CD4-positive, alpha-beta T cell treated with Interleukin-15 for 1 hour (primary cell): ENCODE data around the gene CRIM1.

Experiments used
- DNase-seq: peaks from one replicate; pipeline ENCODE4 v3.0.0-alpha.2; 2020

The CRIM1 gene

DNA sequence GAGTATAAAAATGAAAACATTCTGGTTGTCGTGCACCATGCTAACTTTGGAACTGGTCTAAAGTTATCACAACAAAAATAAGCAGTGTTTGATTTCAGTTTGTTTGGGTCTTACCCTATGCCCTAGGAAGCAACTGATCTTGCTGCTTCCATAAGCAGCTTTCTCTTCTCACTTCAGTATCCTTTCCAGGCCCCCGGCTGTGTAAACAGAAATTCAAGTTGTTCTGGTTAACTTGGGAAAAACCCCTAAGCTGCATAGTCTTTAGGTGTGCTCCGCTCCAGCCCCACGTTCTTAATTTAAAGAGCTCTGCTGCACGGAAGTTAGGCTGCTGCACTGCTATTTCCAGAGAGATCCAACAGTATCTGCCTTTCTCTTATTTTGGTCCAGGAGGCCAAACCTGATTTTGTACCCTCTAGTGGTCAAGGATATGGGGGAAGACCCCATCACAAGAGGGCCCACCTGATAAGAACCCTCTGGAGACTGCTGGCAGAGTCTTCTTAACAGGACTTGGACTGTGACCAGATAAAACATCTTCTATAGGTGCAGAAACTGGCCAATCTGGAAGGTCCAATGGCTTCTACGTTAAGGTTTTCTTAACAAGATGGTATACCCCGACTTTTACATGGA, 173.3 kb downstream of the CRIM1 start:
- DNase-seq = no peak

DNA sequence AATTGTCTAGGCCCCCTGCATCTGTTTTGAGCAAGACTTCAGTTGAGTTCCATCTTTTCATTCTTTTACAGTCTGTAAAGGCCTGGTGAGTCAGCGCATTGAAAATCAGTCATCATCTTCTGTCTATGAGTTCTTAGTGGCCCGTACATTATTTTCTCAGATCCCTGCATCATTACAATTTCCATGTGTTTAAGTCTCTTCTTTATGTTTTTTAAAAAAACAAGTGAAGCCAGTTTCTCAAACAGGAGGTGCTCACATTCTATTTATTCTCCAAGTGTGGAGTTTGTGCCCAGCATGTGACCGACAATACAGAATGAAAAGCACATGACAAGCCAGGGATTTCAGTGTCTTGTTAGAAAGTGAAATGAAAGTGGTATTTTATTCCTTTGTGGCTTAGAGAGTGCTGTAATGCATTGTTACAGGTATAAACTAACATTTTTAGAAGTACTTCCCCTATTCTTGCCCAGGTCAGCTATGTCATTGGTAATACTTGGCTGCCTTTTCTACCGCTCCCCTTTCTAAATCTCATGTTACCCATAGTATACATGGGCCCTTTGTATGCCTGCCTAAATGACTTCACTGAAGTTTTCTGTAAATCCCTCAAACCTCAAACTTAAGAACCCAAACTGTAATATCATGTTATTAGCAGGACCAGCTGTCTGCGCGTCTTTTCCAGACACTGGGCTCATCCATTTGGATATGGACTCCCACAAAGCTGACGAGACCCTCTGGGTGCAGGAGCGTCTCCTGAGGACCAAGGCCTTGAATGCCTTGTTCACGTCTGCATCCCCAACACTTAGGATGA, 174.8 kb downstream of the CRIM1 start:
- DNase-seq = no peak

DNA sequence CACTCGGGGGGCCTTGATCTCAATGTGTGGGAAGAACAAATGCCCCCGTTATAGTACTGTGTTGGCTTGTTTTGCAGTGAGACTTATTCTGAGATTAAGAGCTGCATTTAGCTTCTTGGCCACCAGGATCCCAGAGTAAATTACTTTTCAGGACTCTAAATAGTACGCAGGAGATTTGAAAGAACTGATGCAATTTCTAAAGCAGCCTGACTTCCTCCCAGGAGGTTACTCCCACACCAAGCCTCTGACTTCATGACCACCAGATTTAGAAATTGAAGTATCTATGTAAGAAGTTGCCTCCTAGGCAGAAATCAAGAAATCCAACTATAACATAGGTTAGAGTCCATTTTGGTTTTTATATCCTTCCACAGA, 175.4 kb downstream of the CRIM1 start:
- no peak for DNase-seq

DNA sequence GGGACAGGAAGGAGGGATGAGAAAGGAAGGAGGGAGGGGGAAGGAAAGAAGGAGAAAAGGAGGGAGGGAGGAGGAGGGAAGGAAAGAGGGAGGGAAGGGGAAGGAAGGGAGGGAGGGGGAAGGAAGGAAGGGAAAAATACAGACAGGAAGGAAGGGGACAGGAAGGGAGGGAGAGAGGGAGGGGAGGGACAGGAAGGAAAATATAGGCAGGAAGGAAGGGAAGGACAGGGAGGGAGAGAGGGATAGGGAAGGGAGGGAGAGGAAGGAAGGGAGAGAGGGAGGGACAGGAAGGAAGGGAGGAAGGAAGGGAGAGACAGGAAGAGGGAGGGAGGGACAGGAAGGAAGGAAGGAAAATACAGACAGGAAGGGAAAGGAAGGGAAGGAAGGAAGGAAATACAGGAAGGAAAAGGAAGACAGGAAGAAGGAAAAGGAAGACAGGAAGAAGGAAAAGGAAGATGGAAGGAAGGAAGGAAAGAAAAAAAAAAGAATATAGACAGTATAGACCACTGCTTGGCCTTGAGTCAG, 178.8 kb downstream of the CRIM1 start:
- no peak for DNase-seq

- no peak for DNase-seq
These were observed 179.5 kb downstream of the CRIM1 start for GRCh38 chr2:36535099-36535498.

GRCh38 chr2:36536776-36537175, 181.2 kb downstream of the CRIM1 start:
- DNase-seq = no peak

DNA sequence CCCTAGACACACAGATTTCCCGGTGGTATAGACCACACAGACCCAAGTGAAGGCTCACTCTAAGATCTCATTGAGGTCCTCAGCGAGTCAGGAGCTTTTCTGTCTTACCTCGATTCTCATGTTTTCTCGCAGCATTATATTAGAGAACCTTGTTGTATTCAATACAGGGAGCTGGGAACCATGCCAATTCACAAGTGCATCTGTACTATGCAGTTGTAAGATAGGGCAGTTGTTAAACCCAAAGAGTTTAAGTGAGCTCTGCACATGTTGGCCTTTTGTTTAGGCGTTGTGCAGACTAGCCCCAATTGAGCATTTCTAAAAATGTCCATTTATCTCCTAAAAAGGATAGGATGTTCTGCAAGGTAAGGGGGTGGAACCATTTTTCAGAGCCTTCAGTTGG, 182.8 kb downstream of the CRIM1 start:
- no peak for DNase-seq

GRCh38 chr2:36539631-36540030, 184.1 kb downstream of the CRIM1 start:
- no peak for DNase-seq

GRCh38 chr2:36540986-36541754, 185.6 kb downstream of the CRIM1 start:
- no peak for DNase-seq

DNA sequence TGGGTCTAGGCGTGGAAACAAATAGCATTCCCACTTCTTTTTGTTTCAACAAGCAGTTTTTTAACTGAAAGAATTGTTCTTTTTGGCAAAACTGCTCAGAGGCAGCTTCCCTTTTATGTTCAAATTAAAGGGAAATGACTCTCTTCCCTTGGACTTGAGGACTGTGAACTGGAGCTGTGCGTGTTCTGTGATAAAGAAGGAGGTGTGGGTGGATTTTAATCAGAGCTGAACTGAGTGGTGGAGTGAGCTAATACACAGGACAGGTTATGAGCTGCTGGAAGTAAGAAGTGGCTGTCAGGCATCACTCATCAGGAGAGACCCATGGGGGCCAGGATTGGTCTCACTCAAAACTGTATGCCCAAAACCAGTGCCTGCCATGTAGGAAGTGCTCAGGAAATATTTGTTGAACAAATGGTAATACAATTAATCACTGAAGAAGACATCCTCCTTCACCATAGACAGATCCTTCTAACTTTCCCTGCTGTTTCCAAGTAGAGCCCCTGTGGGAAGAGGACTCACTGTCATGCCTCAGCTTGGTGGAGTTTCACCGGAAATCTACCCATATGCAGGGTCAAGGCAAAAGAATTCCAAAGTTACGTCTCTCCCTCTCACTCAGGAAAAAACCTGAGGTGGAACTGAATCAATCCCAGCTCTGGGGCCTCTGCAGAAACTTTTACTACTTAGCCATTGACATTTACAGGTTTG, 186.5 kb downstream of the CRIM1 start:
- no peak for DNase-seq

GRCh38 chr2:36544638-36545338, 189.2 kb downstream of the CRIM1 start:
- no peak for DNase-seq

GRCh38 chr2:36545871-36546416, 190.4 kb downstream of the CRIM1 start:
- DNase-seq = no peak

DNA sequence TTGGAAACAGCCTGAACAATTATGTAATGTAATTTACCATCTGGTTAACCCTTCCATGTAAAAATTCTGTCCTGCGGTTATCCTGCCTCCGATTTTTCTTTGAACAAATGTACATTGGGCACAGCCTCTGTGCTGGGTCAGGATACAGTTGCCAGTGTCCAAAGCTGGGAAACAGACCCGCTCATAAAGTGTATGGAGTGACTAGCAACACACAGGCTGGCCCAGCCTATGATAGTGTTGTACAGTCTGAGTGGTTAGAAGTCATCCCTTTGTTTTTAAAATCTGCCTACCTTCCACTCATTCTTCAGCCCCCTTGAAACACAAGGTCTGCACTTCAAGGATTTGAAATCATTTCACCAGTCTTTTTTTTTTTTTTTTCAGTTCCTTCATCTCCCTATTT, 192.3 kb downstream of the CRIM1 start:
- DNase-seq = no peak

DNA sequence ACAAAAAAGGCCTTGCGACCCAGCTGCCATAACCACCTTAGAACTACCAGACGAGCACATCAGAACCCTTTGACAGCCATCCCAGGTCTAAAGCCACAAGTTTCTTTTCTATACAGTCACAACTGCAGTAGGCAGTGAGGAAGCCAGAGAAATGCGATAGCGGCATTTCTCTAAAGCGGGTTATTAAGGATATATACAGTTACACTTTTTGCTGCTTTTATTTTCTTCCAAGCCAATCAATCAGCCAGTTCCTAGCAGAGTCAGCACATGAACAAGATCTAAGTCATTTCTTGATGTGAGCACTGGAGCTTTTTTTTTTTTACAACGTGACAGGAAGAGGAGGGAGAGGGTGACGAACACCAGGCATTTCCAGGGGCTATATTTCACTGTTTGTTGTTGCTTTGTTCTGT, 193.6 kb downstream of the CRIM1 start:
- DNase-seq = no peak

DNA sequence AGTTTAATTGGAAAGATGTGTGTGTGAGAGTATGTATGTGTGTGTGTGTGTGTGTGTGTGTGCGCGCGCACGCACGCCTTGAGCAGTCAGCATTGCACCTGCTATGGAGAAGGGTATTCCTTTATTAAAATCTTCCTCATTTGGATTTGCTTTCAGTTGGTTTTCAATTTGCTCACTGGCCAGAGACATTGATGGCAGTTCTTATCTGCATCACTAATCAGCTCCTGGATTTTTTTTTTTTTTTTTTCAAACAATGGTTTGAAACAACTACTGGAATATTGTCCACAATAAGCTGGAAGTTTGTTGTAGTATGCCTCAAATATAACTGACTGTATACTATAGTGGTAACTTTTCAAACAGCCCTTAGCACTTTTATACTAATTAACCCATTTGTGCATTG, 194.4 kb downstream of the CRIM1 start:
- DNase-seq = no peak

GRCh38 chr2:36553683-36554082, 198.1 kb downstream of the CRIM1 start:
- DNase-seq = no peak

- no peak for DNase-seq
These were observed 199.0 kb downstream of the CRIM1 start for GRCh38 chr2:36554531-36554930.

GRCh38 chr2:36555789-36556188, 200.2 kb downstream of the CRIM1 start:
- DNase-seq = no peak

- no peak for DNase-seq
These were observed 201.3 kb downstream of the CRIM1 start for GRCh38 chr2:36556842-36557241.

DNA sequence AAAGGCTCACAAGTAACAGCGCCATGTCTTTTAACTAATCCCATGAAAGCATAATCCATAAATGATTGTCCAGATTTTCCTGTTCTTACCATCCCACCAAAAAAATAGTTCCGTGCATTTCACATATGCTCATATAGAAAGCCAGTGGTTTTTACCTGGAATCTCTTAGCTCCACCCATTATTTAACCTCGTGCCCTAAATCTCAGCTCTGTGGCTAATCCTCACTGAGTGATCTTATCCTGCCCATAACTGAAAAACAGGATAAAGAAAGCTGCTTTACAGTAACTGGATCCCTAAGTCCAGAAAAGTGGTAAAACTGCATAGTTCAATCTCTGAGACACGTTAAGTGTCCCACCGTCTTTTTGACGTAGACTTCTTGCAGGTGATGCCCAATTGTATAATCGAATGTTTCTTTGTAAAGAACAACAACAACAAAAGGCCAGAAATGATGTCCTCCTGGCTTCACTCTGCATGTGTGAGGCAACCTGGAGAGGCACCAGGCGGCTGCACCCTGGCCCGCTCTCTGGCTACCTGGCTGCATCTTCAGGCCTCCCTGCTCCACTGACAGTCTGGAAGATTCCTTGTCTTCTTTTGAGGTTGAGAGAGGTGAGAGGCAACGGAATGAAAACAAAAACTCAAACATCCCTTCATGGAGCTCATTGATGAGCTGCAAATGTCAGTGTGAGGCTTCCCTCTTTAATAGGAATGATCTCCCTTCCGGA, 203.8 kb downstream of the CRIM1 start:
- no peak for DNase-seq

GRCh38 chr2:36560726-36561125, 205.1 kb downstream of the CRIM1 start:
- DNase-seq = no peak
